ENCODE data around the gene EMILIN3.

EMILIN3 gene

GRCh38 chr20:41394081-41394480 lies 27.5 kb upstream of the EMILIN3 start:
- Histone ChIP-seq H4K20me1 (ENCODE audit: insufficient read depth) (no peaks in the 10 kb centered on the region), H3K36me3 (ENCODE audit: insufficient read depth) (no peaks in the 10 kb centered on the region), H2AFZ (ENCODE audit: low read depth) (no peak overlapping the region), H3K9ac (no peak overlapping the region), H3K4me3 (IDR thresholded peaks at IDR 0.05; ENCODE audit: insufficient read depth, low read depth, low read length) (no peak overlapping the region), H3K27ac (no peak overlapping the region), H3K27me3 (ENCODE audit: insufficient read depth, low read depth) (no peaks in the 10 kb centered on the region), H3K79me2 (ENCODE audit: insufficient read depth, low read depth) (no peaks in the 10 kb centered on the region), H3K4me1 (ENCODE audit: low read depth, poor library complexity, severe bottlenecking) (no peaks in the 10 kb centered on the region), H3K4me2 (no peak overlapping the region)
- TF ChIP-seq CTCF (conservative IDR thresholded peaks at IDR 0.05; ENCODE audit: low read depth, low read length): no peak

- Histone ChIP-seq H3K27ac (no peak overlapping the region), H3K4me2 (no peak overlapping the region), H2AFZ (ENCODE audit: low read depth) (no peak overlapping the region), H3K4me3 (IDR thresholded peaks at IDR 0.05; ENCODE audit: insufficient read depth, low read depth, low read length) (no peak overlapping the region), H3K79me2 (ENCODE audit: insufficient read depth, low read depth) (no peaks in the 10 kb centered on the region), H3K27me3 (ENCODE audit: insufficient read depth, low read depth) (no peaks in the 10 kb centered on the region), H3K9ac (no peak overlapping the region), H3K36me3 (ENCODE audit: insufficient read depth) (no peaks in the 10 kb centered on the region), H4K20me1 (ENCODE audit: insufficient read depth) (no peaks in the 10 kb centered on the region), H3K4me1 (ENCODE audit: low read depth, poor library complexity, severe bottlenecking) (no peaks in the 10 kb centered on the region)
- TF ChIP-seq CTCF (conservative IDR thresholded peaks at IDR 0.05; ENCODE audit: low read depth, low read length): no peak
Observed at GRCh38 chr20:41393705-41394066, 27.1 kb upstream of the EMILIN3 start.

GRCh38 chr20:41392871-41393704 lies 26.5 kb upstream of the EMILIN3 start:
- no peak overlapping the region for H3K27ac ChIP-seq

GRCh38 chr20:41392295-41392694 lies 25.7 kb upstream of the EMILIN3 start:
- no peaks in the 10 kb centered on the region for H3K36me3 ChIP-seq (ENCODE audit: insufficient read depth)
- no peak for TF ChIP-seq CTCF (conservative IDR thresholded peaks at IDR 0.05; ENCODE audit: low read depth, low read length)
- H3K79me2 ChIP-seq (ENCODE audit: insufficient read depth, low read depth): no peaks in the 10 kb centered on the region
- H3K4me1 ChIP-seq (ENCODE audit: low read depth, poor library complexity, severe bottlenecking): no peaks in the 10 kb centered on the region
- H4K20me1 ChIP-seq (ENCODE audit: insufficient read depth): no peaks in the 10 kb centered on the region
- no peak overlapping the region for H3K27ac ChIP-seq
- H3K4me3 ChIP-seq (IDR thresholded peaks at IDR 0.05; ENCODE audit: insufficient read depth, low read depth, low read length): no peak overlapping the region
- H3K9ac ChIP-seq: no peak overlapping the region
- no peaks in the 10 kb centered on the region for H3K27me3 ChIP-seq (ENCODE audit: insufficient read depth, low read depth)
- no peak overlapping the region for H2AFZ ChIP-seq (ENCODE audit: low read depth)
- no peak overlapping the region for H3K4me2 ChIP-seq

More at GRCh38 chr20:41392871-41393704, 26.5 kb upstream of the EMILIN3 start:
- no peaks in the 10 kb centered on the region for H3K27me3 ChIP-seq (ENCODE audit: insufficient read depth, low read depth)
- no peak overlapping the region for H3K9ac ChIP-seq
- no peak overlapping the region for H3K4me3 ChIP-seq (IDR thresholded peaks at IDR 0.05; ENCODE audit: insufficient read depth, low read depth, low read length)
- H3K4me1 ChIP-seq (ENCODE audit: low read depth, poor library complexity, severe bottlenecking): no peaks in the 10 kb centered on the region
- no peak overlapping the region for H2AFZ ChIP-seq (ENCODE audit: low read depth)
- no peaks in the 10 kb centered on the region for H4K20me1 ChIP-seq (ENCODE audit: insufficient read depth)
- no peak for TF ChIP-seq CTCF (conservative IDR thresholded peaks at IDR 0.05; ENCODE audit: low read depth, low read length)
- H3K4me2 ChIP-seq: no peak overlapping the region
- H3K36me3 ChIP-seq (ENCODE audit: insufficient read depth): no peaks in the 10 kb centered on the region
- no peaks in the 10 kb centered on the region for H3K79me2 ChIP-seq (ENCODE audit: insufficient read depth, low read depth)
